ENCODE measurements around the gene STX8.

DNA sequence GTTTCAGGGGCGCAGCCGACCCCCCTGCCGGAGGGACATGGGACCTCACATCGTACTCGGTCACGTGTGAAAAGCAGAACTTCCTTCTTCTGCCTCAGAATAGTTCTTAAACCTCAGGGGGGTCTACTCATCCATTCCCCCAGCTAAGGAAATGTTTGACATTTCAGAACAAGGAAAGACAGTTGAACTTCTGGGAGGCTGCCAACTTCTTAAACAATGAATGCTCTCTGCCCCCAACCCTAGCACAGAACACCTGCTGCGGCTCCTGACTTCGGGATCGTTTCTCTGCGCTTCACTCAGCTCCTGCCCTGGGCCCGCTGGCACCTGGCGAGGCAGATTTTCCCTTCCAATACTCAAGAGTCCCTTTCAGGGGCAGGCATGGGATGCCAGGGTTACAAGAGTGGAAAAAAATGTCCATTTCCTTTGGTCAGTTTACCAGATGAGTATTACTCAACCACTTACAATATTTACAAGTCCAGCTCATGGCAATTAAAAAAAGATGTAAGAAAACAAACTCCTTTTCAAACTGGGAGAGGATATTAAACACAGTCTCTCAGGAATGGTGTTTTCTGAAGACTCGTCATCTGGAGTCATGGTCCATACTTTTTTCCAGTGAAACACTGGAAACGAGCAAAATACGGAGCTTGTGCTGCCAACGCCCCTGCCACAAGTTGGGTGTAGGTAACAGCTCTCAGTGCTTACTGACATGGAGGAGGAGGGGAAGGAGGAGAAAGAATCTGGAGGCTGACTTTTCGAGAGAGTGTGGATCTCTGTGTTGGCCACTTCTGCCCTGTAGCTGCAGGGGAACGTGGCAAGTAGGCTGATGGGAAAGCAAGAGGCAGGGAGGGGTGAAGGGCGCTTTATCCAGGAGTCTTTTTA lies 318.6 kb downstream of the STX8 start:
- TF ChIP-seq, protein P1, sequence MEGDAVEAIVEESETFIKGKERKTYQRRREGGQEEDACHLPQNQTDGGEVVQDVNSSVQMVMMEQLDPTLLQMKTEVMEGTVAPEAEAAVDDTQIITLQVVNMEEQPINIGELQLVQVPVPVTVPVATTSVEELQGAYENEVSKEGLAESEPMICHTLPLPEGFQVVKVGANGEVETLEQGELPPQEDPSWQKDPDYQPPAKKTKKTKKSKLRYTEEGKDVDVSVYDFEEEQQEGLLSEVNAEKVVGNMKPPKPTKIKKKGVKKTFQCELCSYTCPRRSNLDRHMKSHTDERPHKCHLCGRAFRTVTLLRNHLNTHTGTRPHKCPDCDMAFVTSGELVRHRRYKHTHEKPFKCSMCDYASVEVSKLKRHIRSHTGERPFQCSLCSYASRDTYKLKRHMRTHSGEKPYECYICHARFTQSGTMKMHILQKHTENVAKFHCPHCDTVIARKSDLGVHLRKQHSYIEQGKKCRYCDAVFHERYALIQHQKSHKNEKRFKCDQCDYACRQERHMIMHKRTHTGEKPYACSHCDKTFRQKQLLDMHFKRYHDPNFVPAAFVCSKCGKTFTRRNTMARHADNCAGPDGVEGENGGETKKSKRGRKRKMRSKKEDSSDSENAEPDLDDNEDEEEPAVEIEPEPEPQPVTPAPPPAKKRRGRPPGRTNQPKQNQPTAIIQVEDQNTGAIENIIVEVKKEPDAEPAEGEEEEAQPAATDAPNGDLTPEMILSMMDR (IDR thresholded peaks at IDR 0.05), result no peak
- TF ChIP-seq POLR2A (IDR thresholded peaks at IDR 0.05) (no peak), EP300 (IDR thresholded peaks at IDR 0.05) (no peak), POLR2AphosphoS5 (IDR thresholded peaks at IDR 0.05) (no peak)
